Sigmoid colon (tissue), 7 donors: ENCODE measurements around the gene TPPP2. TPM values are rescaled to one million over a fixed set of nuclear protein-coding genes. Genes with fewer than 3 reads are reported as not detected.
"Not testable (repeated sequence)": the region's sequence is repeated elsewhere in the genome, so short reads cannot be mapped to it uniquely, and the experiment has no call there.

Source experiments
- DNase-seq: peaks from one replicate; pipeline ENCODE4 v3.0.0-alpha.2; 2019
- H3K27ac ChIP-seq, 4 donors: fragments of 200-600 bp; sonication (generic); one replicate each; pipeline ENCODE4 v1.5.1; 2016 to 2019; ENCODE audit warnings: mild to moderate bottlenecking in 1 of 4
- H3K27me3 ChIP-seq, 3 donors: fragments of 200-600 bp; sonication (generic); one replicate each; pipeline ENCODE4 v1.5.1; 2019; ENCODE audit warnings: mild to moderate bottlenecking in 1 of 3
- H3K36me3 ChIP-seq, 4 donors: fragments of 200-600 bp; sonication (generic); one replicate each; pipeline ENCODE4 v1.5.1; 2016 to 2019
- H3K4me1 ChIP-seq, 4 donors: fragments of 200-600 bp; sonication (generic); one replicate each; pipeline ENCODE4 v1.5.1; 2017 to 2019
- H3K4me3 ChIP-seq, 4 donors: fragments of 200-600 bp; sonication (generic); one replicate each; pipeline ENCODE4 v1.5.1; 2017 to 2019; ENCODE audit warnings: mild to moderate bottlenecking in 2 of 4, moderate library complexity in 1 of 4
- H3K9me3 ChIP-seq, 4 donors: fragments of 200-600 bp in 3 of 4; sonication (generic) in 3 of 4; one replicate each; pipeline versions ENCODE4 v1.5.1 to v1.6.1; 2013 to 2019
- CTCF ChIP-seq, 4 experiments: fragments of 450-650 bp in 3 of 4; fragments of 200-600 bp in 1 of 4; IDR thresholded peaks; one replicate each; pipeline ENCODE4 v1.5.1; 2016 to 2019; ENCODE audit warnings: antibody characterized with exemption in 4 of 4, mild to moderate bottlenecking in 3 of 4, moderate library complexity in 2 of 4
- EP300 ChIP-seq, 4 donors: sonication (generic); formaldehyde crosslinking; IDR thresholded peaks; one replicate each; pipeline ENCODE4 v1.6.1; 2017; ENCODE audit warnings: antibody characterized with exemption in 4 of 4
- POLR2A ChIP-seq, 2 donors: fragments of 450-650 bp; IDR thresholded peaks; one replicate each; pipeline ENCODE4 v1.6.1; 2016; ENCODE audit warnings: antibody characterized with exemption in 2 of 2, mild to moderate bottlenecking in 2 of 2, moderate library complexity in 2 of 2
- POLR2AphosphoS5 ChIP-seq, 4 donors: sonication (generic); formaldehyde crosslinking; IDR thresholded peaks; one replicate each; pipeline ENCODE4 v1.6.1; 2017; ENCODE audit warnings: antibody characterized with exemption in 4 of 4
- WGBS, 2 donors: extraction: QIAGEN DNeasy Blood & Tissue Kit; methylation state at CpG; one replicate each; pipeline ENCODE4 v1.1.7; 2013; 5-methylcytosine and 5-hydroxymethylcytosine counted together
- intact Hi-C: fragments of 100-400 bp; cut with DNase I; formaldehyde crosslinking; loops from one replicate; pipeline ENCODE4 v1.15.1; 2023
- polyA plus RNA-seq, 3 donors: library from polyadenylated mRNA; stranded (reverse); fragments of 200-250 nt; gene quantifications; one replicate each; pipeline ENCODE4 v1.2.3, GENCODE V29; 2013
- total RNA-seq, 4 donors: library from RNA; depleted of rRNA; stranded (reverse); fragments of >200 nt; gene quantifications; one replicate each; pipeline ENCODE4 v1.1.0, GENCODE V29; 2016
- donor health status: healthy with polysubstance abuse.
- donor health status: Bipolar disorder and iron deficiency.
- donor health status: healthy.

Gene TPPP2
- total and polyA plus RNA-seq, 7 donors = 0.36 TPM; not detected in 6

DNA sequence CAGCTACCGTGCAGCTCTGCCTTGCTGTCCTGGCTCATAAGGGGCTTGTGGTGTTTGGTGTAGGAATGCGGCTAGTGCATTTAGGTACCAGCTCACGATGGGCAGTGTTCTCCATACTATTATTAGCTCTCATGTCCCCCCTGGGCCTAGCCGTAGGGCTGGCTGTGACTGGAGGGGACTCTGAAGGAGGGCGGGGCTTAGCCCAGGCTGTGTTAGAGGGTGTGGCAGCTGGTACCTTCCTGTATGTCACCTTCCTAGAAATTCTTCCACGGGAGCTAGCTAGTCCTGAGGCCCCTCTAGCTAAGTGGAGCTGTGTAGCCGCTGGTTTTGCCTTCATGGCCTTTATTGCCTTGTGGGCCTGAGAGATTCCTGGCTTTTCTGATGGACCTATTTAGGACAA lies 28.8 kb upstream of the TPPP2 start:
- H3K27ac ChIP-seq = no peak overlapping the region
- no peaks in the 10 kb centered on the region for H3K9me3 ChIP-seq
- 34 to 71% methylated on average over 7 of the region's 7 CpGs for WGBS, 2 donors
- no peak for TF ChIP-seq CTCF (IDR thresholded peaks at IDR 0.05)
- no peak for TF ChIP-seq EP300 (IDR thresholded peaks at IDR 0.05)
- TF ChIP-seq POLR2A (IDR thresholded peaks at IDR 0.05) = no peak
- TF ChIP-seq POLR2AphosphoS5 (IDR thresholded peaks at IDR 0.05) = no peak
- H3K4me3 ChIP-seq = no peak overlapping the region
- intact Hi-C loops = no loop called here
- no peak for DNase-seq
- peaks cover 7 to 15% (median 11%) of the 10 kb centered on the region in 4 donors for H3K36me3 ChIP-seq
- peaks cover 0 to 12% (median 9%) of the 10 kb centered on the region in 4 donors for H3K4me1 ChIP-seq
- H3K27me3 ChIP-seq = no peaks in the 10 kb centered on the region

DNA sequence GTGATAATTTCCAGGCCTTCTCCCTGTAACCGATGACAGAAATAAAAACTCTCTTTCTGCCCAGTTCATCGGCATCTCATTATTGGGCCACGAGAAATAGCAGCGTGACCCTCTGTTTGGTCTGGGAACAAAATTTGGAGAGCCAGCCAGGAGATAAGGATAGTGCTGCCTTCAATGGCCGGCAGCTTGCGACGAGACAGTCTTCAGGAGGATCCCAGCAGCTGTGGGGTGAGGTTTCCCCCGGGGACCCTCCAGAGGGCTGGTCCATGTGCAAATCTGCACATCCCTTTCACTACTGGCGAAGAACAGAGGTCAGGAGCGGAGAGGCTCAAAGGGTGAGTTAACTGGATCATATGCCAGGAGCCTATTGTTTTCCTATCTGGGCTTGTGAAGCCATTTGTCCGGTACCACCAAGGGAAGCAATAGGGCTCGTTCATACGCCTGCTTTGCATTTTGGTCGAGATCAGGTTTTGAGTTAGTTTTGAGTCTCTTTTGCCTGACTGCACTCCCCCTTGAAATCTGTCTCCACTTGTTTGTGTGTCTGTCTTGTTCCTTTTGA lies 26.1 kb upstream of the TPPP2 start:
- TF ChIP-seq POLR2AphosphoS5 (IDR thresholded peaks at IDR 0.05) = no peak
- TF ChIP-seq POLR2A (IDR thresholded peaks at IDR 0.05) = no peak
- TF ChIP-seq CTCF (IDR thresholded peaks at IDR 0.05) = no peak
- TF ChIP-seq EP300 (IDR thresholded peaks at IDR 0.05) = no peak
- Histone ChIP-seq H3K27ac (no peak overlapping the region), H3K4me3 (no peak overlapping the region), H3K9me3 (no peaks in the 10 kb centered on the region), H3K27me3 (no peaks in the 10 kb centered on the region), H3K36me3 (no peaks in the 10 kb centered on the region), H3K4me1 (peaks cover 0 to 8% (median 7%) of the 10 kb centered on the region in 4 donors)
- DNase-seq = no peak
- intact Hi-C loops = no loop called here
- WGBS, 2 donors = 48 to 84% methylated on average over 14 of the region's 14 CpGs

DNA sequence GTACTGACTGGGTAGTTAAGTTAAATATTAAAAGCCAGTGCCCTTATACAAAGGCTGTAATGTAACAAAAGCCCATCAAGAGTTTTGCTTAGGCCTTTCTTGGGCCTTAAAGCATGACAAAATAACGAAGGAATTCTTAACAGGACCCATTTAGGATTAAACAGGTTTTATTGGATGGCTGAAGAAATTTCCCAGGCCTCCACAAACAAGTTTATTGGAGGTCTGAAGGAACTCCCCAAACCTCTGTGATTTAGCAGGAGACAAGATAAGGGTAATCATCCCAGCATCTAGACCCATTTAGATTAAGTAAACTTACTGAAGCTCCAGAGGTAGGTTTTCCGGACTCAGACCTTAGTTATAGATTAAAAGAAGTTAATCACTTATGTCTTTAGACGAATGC lies 20.3 kb upstream of the TPPP2 start:
- not testable (repeated sequence) for DNase-seq, H3K4me1 ChIP-seq, H3K27me3 ChIP-seq, H3K4me3 ChIP-seq, H3K9me3 ChIP-seq, H3K36me3 ChIP-seq
- H3K27ac ChIP-seq = peak overlapping the region in 3 of 4 donors; percentile 27 to 50 (median 34)
- intact Hi-C loops = loop anchor here (5.0 kb wide), 1 partner anchor 98 kb away; no protein-coding TSS in a partner anchor
- WGBS, 2 donors = 21 to 65% methylated on average over 3 of the region's 3 CpGs

DNA sequence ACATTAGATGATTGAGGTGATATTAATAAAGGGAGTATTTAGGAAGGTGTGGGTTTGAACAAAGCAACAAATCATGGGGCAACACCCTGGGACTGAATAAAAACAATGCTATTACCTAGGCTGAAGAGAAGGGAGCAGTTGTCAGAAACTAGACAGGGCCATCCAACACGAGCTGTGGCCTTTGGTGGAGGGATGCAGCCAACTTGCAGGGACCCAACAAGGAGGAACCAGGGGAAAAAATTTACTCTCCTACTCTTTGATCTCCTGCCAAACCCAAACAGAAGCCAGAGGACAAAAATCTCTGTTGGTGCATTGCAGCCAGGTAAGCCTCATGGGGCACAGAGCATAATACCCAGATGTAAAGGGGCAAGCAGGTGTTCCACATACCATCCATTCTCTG lies 18.9 kb upstream of the TPPP2 start:
- 42 to 68% methylated on average over 1 of the region's 1 CpG for WGBS, 2 donors
- no peaks in the 10 kb centered on the region for H3K27me3 ChIP-seq
- H3K4me1 ChIP-seq = peaks cover 0 to 14% (median 5%) of the 10 kb centered on the region in 4 donors
- H3K27ac ChIP-seq = no peak overlapping the region
- no peaks in the 10 kb centered on the region for H3K36me3 ChIP-seq
- no peak for DNase-seq
- intact Hi-C loops = loop anchor here (5.0 kb wide), 1 partner anchor 96 kb away; no protein-coding TSS in a partner anchor
- TF ChIP-seq POLR2A (IDR thresholded peaks at IDR 0.05) (no peak), POLR2AphosphoS5 (IDR thresholded peaks at IDR 0.05) (no peak), CTCF (IDR thresholded peaks at IDR 0.05) (no peak), EP300 (IDR thresholded peaks at IDR 0.05) (no peak)
- no peak overlapping the region for H3K4me3 ChIP-seq
- no peaks in the 10 kb centered on the region for H3K9me3 ChIP-seq

GRCh38 chr14:21014761-21015190 lies 15.2 kb upstream of the TPPP2 start:
- intact Hi-C loops = loop anchor here (1.0 to 5.0 kb wide), 3 partner anchors 26 to 93 kb away; no protein-coding TSS in a partner anchor
- peaks cover 3 to 34% (median 21%) of the 10 kb centered on the region in 4 donors for H3K36me3 ChIP-seq
- H3K4me3 ChIP-seq = no peak overlapping the region
- peaks cover 0 to 14% (median 3%) of the 10 kb centered on the region in 4 donors for H3K4me1 ChIP-seq
- no peaks in the 10 kb centered on the region for H3K27me3 ChIP-seq
- peak overlapping the region in 1 of 4 donors; percentile 12 for H3K27ac ChIP-seq
- H3K9me3 ChIP-seq = no peaks in the 10 kb centered on the region
- peak; percentile 93 for DNase-seq
- 1% methylated on average over 4 of the region's 4 CpGs for WGBS, 2 donors
- TF ChIP-seq CTCF (IDR thresholded peaks at IDR 0.05) (peak; percentile 93 to 96 (median 94)), EP300 (IDR thresholded peaks at IDR 0.05) (no peak), POLR2AphosphoS5 (IDR thresholded peaks at IDR 0.05) (peak; percentile 8 to 70 (median 46))
